ENCODE measurements around the gene DRP2. TPM values are rescaled to one million over a fixed set of nuclear protein-coding genes. Genes with fewer than 3 reads are reported as not detected.
"Not testable (repeated sequence)": the region's sequence is repeated elsewhere in the genome, so short reads cannot be mapped to it uniquely, and the experiment has no call there.

The DRP2 gene
- total RNA-seq, 1 donor from 2014 or later, result 1.6 TPM

GRCh38 chrX:101276238-101276637 is 56.7 kb downstream of the DRP2 start:
- TF ChIP-seq CTCF (IDR thresholded peaks at IDR 0.05; ENCODE audit: unreplicated experiment), result no peak
- H3K4me3 Mint-ChIP-seq (ENCODE audit: unreplicated experiment), result no peak overlapping the region
- H3K9me3 Mint-ChIP-seq (ENCODE audit: unreplicated experiment), result no peaks in the 10 kb centered on the region
- H3K27ac Mint-ChIP-seq (ENCODE audit: unreplicated experiment), result no peak overlapping the region
- no peaks in the 10 kb centered on the region for H3K4me1 Mint-ChIP-seq (ENCODE audit: unreplicated experiment)
- H3K36me3 Mint-ChIP-seq (ENCODE audit: low read depth, unreplicated experiment), result no peaks in the 10 kb centered on the region
- no peaks in the 10 kb centered on the region for H3K27me3 Mint-ChIP-seq (ENCODE audit: unreplicated experiment)
- no peak for DNase-seq (ENCODE audit: low spot score)

GRCh38 chrX:101287402-101287801 is 67.8 kb downstream of the DRP2 start:
- no peak overlapping the region for H3K27ac Mint-ChIP-seq (ENCODE audit: unreplicated experiment)
- H3K27me3 Mint-ChIP-seq (ENCODE audit: unreplicated experiment), result no peaks in the 10 kb centered on the region
- peak; percentile 29 for TF ChIP-seq CTCF (IDR thresholded peaks at IDR 0.05; ENCODE audit: unreplicated experiment)
- DNase-seq (ENCODE audit: low spot score), result peak; percentile 35
- H3K36me3 Mint-ChIP-seq (ENCODE audit: low read depth, unreplicated experiment), result no peaks in the 10 kb centered on the region
- H3K4me3 Mint-ChIP-seq (ENCODE audit: unreplicated experiment), result no peak overlapping the region
- H3K4me1 Mint-ChIP-seq (ENCODE audit: unreplicated experiment), result no peaks in the 10 kb centered on the region
- no peaks in the 10 kb centered on the region for H3K9me3 Mint-ChIP-seq (ENCODE audit: unreplicated experiment)

- Mint-ChIP-seq H3K27ac (ENCODE audit: unreplicated experiment) (no peak within 1 kb of the TSS), H3K9me3 (ENCODE audit: unreplicated experiment) (no peaks in the 10 kb centered on the region), H3K4me1 (ENCODE audit: unreplicated experiment) (no peaks in the 10 kb centered on the region), H3K27me3 (ENCODE audit: unreplicated experiment) (no peaks in the 10 kb centered on the region), H3K36me3 (ENCODE audit: low read depth, unreplicated experiment) (no peaks in the 10 kb centered on the region), H3K4me3 (ENCODE audit: unreplicated experiment) (no peak within 1 kb of the TSS)
- no peak for DNase-seq (ENCODE audit: low spot score)
- no peak for TF ChIP-seq CTCF (IDR thresholded peaks at IDR 0.05; ENCODE audit: unreplicated experiment)
Measured at GRCh38 chrX:101290957-101291603, 71.5 kb downstream of the DRP2 start, which contains the start of gene TAF7L. Gene TAF7L (minus strand): TSS chrX:101291334. CDS start chrX:101287543, 3,791 bp downstream.

- H3K4me3 Mint-ChIP-seq (ENCODE audit: unreplicated experiment); H3K4me1 Mint-ChIP-seq (ENCODE audit: unreplicated experiment); DNase-seq (ENCODE audit: low spot score); H3K36me3 Mint-ChIP-seq (ENCODE audit: low read depth, unreplicated experiment); H3K27me3 Mint-ChIP-seq (ENCODE audit: unreplicated experiment); H3K27ac Mint-ChIP-seq (ENCODE audit: unreplicated experiment); H3K9me3 Mint-ChIP-seq (ENCODE audit: unreplicated experiment): not testable (repeated sequence)
Measured at GRCh38 chrX:101295603-101296002, 76.0 kb downstream of the DRP2 start.

- H3K27me3 Mint-ChIP-seq (ENCODE audit: unreplicated experiment), result no peaks in the 10 kb centered on the region
- no peak overlapping the region for H3K27ac Mint-ChIP-seq (ENCODE audit: unreplicated experiment)
- no peak overlapping the region for H3K4me3 Mint-ChIP-seq (ENCODE audit: unreplicated experiment)
Measured at GRCh38 chrX:101303790-101304189, 84.2 kb downstream of the DRP2 start.

More at GRCh38 chrX:101303790-101304189, 84.2 kb downstream of the DRP2 start:
- no peaks in the 10 kb centered on the region for H3K9me3 Mint-ChIP-seq (ENCODE audit: unreplicated experiment)
- DNase-seq (ENCODE audit: low spot score), result no peak
- no peaks in the 10 kb centered on the region for H3K4me1 Mint-ChIP-seq (ENCODE audit: unreplicated experiment)
- no peaks in the 10 kb centered on the region for H3K36me3 Mint-ChIP-seq (ENCODE audit: low read depth, unreplicated experiment)
- no peak for TF ChIP-seq CTCF (IDR thresholded peaks at IDR 0.05; ENCODE audit: unreplicated experiment)

Other genes starting within 250 kb of the DRP2 start
- gene TRMT2B, start 167.7 kb upstream of the DRP2 start, total RNA-seq (ENCODE audit: unreplicated experiment), result 12.2 TPM
- 2.6 TPM for gene TMEM35A, start 140.9 kb upstream of the DRP2 start, total RNA-seq (ENCODE audit: unreplicated experiment)
- 10.3 TPM for gene CENPI, start 121.6 kb upstream of the DRP2 start, total RNA-seq (ENCODE audit: unreplicated experiment)
- gene TAF7L, start 71.5 kb downstream of the DRP2 start, total RNA-seq (ENCODE audit: unreplicated experiment), result 0.31 TPM
- gene TIMM8A, start 129.0 kb downstream of the DRP2 start, total RNA-seq (ENCODE audit: unreplicated experiment), result 12.5 TPM
- gene BTK, start 166.4 kb downstream of the DRP2 start, total RNA-seq (ENCODE audit: unreplicated experiment), result 9.4 TPM
- gene RPL36A, start 171.2 kb downstream of the DRP2 start, total RNA-seq (ENCODE audit: unreplicated experiment), result 225 TPM
- gene GLA, start 188.1 kb downstream of the DRP2 start, total RNA-seq (ENCODE audit: unreplicated experiment), result 37.8 TPM
- 53.2 TPM for gene HNRNPH2, start 188.4 kb downstream of the DRP2 start, total RNA-seq (ENCODE audit: unreplicated experiment)

All from endothelial cell (in vitro differentiated cells).